ENCODE data around the gene DCLRE1B. TPM values are rescaled to one million over a fixed set of nuclear protein-coding genes. Genes with fewer than 3 reads are reported as not detected.

DCLRE1B gene
- total RNA-seq, 6 experiments from 2014 or later: 5.7 to 9.9 (median 8.8) TPM

DNA sequence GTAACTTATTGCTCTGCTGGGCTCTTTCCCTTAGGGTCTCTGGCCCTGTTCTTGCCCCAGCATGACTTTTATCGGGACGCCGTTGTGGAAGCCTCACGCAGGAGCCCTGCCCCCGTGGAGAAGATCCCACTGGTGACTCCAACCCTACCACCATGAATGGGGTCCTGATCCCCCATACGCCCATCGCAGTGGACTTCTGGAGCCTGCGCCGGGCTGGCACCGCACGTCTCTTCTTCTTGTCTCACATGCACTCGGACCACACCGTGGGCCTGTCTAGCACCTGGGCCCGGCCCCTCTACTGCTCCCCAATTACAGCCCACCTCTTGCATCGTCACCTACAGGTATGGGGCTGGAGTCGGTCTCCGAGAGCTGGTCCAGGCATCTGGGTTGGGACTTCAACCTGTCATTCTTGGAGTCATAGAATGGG, 322 bp downstream of the DCLRE1B start:
- no peak for DNase-seq
- H3K4me3 Mint-ChIP-seq: peak overlapping the region; percentile 89
- peaks cover 24% of the 10 kb centered on the region for H3K4me1 Mint-ChIP-seq (ENCODE audit: low read depth)
- peaks cover 16% of the 10 kb centered on the region; the same call in 1 of the 2 replicates for H3K36me3 Mint-ChIP-seq (ENCODE audit: low read depth)
- no peaks in the 10 kb centered on the region for H3K27me3 Mint-ChIP-seq (ENCODE audit: insufficient read depth)
- TF ChIP-seq, protein P1, sequence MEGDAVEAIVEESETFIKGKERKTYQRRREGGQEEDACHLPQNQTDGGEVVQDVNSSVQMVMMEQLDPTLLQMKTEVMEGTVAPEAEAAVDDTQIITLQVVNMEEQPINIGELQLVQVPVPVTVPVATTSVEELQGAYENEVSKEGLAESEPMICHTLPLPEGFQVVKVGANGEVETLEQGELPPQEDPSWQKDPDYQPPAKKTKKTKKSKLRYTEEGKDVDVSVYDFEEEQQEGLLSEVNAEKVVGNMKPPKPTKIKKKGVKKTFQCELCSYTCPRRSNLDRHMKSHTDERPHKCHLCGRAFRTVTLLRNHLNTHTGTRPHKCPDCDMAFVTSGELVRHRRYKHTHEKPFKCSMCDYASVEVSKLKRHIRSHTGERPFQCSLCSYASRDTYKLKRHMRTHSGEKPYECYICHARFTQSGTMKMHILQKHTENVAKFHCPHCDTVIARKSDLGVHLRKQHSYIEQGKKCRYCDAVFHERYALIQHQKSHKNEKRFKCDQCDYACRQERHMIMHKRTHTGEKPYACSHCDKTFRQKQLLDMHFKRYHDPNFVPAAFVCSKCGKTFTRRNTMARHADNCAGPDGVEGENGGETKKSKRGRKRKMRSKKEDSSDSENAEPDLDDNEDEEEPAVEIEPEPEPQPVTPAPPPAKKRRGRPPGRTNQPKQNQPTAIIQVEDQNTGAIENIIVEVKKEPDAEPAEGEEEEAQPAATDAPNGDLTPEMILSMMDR (IDR thresholded peaks at IDR 0.05): peak; percentile 11
- H3K27ac Mint-ChIP-seq: peak overlapping the region; percentile 97
- H3K9me3 Mint-ChIP-seq: no peaks in the 10 kb centered on the region

DNA sequence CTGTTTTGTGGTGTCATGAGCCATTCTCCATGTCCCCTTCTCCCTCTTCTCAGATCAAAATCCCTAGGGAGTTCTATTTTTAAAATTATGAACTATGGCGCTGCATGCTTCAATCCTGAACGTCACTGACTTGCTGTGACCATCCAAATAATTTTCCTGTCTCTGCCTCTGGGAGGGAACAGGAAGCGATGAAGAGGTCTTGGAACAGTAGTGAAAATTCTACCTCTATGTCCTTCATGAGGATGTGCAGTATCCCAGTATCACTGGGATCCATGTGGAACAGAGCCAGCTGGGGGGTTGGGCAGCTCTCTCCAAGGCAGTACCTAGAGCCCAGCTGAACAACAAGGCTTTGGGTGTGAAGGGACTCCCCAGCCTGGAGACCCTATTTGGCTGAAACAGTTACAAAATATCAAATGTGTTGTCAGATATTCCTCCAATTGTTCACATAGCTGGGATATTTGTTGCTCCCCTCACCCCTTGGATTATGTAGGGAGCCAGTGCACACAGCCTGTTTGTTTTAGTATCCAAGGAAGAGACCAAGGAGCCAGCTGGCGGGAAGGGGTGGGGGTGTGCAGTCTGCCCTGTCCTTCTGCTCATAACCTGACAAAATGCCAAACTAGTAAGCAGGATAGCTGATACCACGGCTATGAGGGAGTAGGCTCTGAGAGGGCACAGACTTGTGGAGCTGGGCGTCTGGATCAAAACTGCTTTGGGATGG, 7.6 kb downstream of the DCLRE1B start:
- TF ChIP-seq, protein P1 (IDR thresholded peaks at IDR 0.05): no peak
- H3K36me3 Mint-ChIP-seq (ENCODE audit: low read depth): peaks cover 6% of the 10 kb centered on the region; the same call in 1 of the 2 replicates
- DNase-seq: peak; percentile 49
- H3K9me3 Mint-ChIP-seq: no peaks in the 10 kb centered on the region
- no peaks in the 10 kb centered on the region; the same call in 1 of the 2 replicates for H3K27me3 Mint-ChIP-seq (ENCODE audit: insufficient read depth)
- no peak overlapping the region for H3K4me3 Mint-ChIP-seq
- peaks cover 20% of the 10 kb centered on the region for H3K4me1 Mint-ChIP-seq (ENCODE audit: low read depth)
- peak overlapping the region; percentile 61 for H3K27ac Mint-ChIP-seq

DNA sequence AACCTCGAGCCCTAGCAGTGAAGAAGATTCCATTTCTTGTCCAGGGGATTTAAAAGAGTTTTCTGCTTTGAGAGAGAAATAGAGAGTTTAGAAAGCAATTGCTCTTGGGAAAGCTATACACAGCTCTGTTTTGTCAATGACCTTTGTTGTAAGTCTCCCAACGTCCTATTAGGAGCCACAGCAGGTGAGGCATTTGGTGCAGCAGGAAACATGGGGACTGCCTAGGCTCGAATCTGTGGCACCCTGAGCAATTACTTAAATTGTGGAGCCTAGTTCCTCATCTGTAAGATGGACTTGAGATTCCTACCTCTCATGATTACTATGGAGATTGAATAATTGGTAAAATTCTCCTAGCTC, 8.2 kb downstream of the DCLRE1B start:
- Mint-ChIP-seq H3K4me3 (no peak overlapping the region), H3K36me3 (ENCODE audit: low read depth) (peaks cover 6% of the 10 kb centered on the region; the same call in 1 of the 2 replicates), H3K27ac (peak overlapping the region; percentile 61), H3K27me3 (ENCODE audit: insufficient read depth) (no peaks in the 10 kb centered on the region; the same call in 1 of the 2 replicates), H3K9me3 (no peaks in the 10 kb centered on the region), H3K4me1 (ENCODE audit: low read depth) (peaks cover 25% of the 10 kb centered on the region)
- DNase-seq: no peak
- TF ChIP-seq, protein P1 (IDR thresholded peaks at IDR 0.05): no peak

DNA sequence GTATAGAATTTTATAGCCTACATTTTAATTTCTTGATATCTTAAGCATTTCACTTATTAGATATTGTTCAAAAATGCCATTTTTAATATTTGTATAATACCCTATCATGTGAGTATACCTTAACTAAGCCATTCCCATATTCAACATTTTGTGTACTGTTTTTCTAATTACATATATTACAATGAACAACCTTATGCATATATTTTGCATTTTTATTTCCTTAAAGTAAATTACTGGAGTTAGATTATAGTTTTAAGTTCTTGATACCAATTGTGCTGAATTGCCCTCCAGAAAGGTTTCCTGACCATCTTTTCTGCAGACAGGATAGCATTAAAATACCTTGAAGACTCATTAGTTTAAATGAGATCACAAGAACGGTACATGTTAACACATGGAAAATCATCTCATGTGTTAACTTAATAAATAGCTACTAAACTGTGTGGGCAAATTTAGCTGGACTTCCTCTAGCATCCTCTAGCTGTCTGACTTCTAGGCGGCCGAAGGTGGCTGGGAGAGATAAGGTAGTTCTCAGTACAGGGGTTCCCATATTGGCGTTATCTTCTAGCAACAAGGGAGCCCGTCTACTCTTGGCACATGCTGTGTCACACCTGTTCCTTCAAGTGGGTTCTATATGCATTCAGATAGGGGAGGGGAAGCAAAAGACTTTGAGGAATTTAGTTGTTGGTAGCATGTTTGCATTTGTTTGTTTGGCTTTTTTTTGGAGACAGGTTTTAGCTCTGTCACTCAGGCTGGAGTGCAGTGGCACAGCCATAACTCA, 8.9 kb downstream of the DCLRE1B start:
- no peak for DNase-seq
- TF ChIP-seq, protein P1 (IDR thresholded peaks at IDR 0.05): no peak
- no peaks in the 10 kb centered on the region; the same call in 1 of the 2 replicates for H3K27me3 Mint-ChIP-seq (ENCODE audit: insufficient read depth)
- no peak overlapping the region for H3K27ac Mint-ChIP-seq
- peaks cover 27% of the 10 kb centered on the region for H3K4me1 Mint-ChIP-seq (ENCODE audit: low read depth)
- H3K4me3 Mint-ChIP-seq: no peak overlapping the region
- H3K36me3 Mint-ChIP-seq (ENCODE audit: low read depth): peaks cover 6% of the 10 kb centered on the region; the same call in 1 of the 2 replicates
- no peaks in the 10 kb centered on the region for H3K9me3 Mint-ChIP-seq

DNA sequence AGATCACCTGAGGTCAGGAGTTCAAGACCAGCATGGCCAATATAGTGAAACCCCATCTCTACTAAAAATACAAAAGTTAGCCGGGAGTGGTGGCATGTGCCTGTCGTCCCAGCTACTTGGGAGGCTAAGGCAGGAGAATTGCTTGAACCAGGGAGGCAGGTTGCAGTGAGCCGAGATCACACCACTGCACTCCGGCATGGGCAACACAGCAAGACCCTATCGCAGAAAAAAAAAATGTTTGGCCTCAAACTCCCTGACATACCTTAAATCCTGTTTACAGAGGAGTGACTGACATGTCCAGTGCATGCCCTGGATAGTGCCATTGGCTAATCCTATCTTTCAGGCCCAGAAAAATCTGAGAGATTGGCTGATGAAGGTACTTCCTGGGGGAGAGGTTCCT, 11.8 kb downstream of the DCLRE1B start:
- peaks cover 2% of the 10 kb centered on the region for H3K27me3 Mint-ChIP-seq (ENCODE audit: insufficient read depth)
- H3K9me3 Mint-ChIP-seq: no peaks in the 10 kb centered on the region
- TF ChIP-seq, protein P1 (IDR thresholded peaks at IDR 0.05): no peak
- no peak overlapping the region for H3K27ac Mint-ChIP-seq
- no peak overlapping the region for H3K4me3 Mint-ChIP-seq
- H3K36me3 Mint-ChIP-seq (ENCODE audit: low read depth): no peaks in the 10 kb centered on the region; the same call in 1 of the 2 replicates
- no peak for DNase-seq
- H3K4me1 Mint-ChIP-seq (ENCODE audit: low read depth): peaks cover 27% of the 10 kb centered on the region
